Endothelial cell of umbilical vein (primary cell): ENCODE results near the gene COL4A1.

Experiments used
- CTCF ChIP-seq, 2 donors: IDR thresholded peaks; 1 replicate in 1 of 2; 2 replicates in 1 of 2; pipeline ENCODE4 v1.5.1; 2011; ENCODE audit warnings: low read length in 2 of 2, mild to moderate bottlenecking in 2 of 2, moderate library complexity in 2 of 2, control low read depth in 1 of 2, inconsistent platforms in 1 of 2, low read depth in 1 of 2; ENCODE audit not compliant: insufficient read depth in 1 of 2; ENCODE audit errors: extremely low read depth in 1 of 2
- EZH2 ChIP-seq: IDR thresholded peaks from 2 replicates; pipeline ENCODE4 v1.6.1; 2012; ENCODE audit warnings: borderline replicate concordance, low read depth, mild to moderate bottlenecking, moderate library complexity, low read length, inconsistent platforms; ENCODE audit not compliant: severe bottlenecking
- FOS ChIP-seq: IDR thresholded peaks from 2 replicates; pipeline ENCODE4 v1.6.1; 2011; ENCODE audit warnings: mild to moderate bottlenecking, low read length, moderate library complexity, borderline replicate concordance; ENCODE audit not compliant: insufficient read depth
- MAX ChIP-seq: IDR thresholded peaks from 2 replicates; pipeline ENCODE4 v1.6.1; 2011; ENCODE audit not compliant: insufficient read depth, insufficient read length
- MYC ChIP-seq: IDR thresholded peaks from one replicate; pipeline ENCODE4 v1.6.1; 2011; ENCODE audit warnings: mild to moderate bottlenecking, low read depth, low read length
- POLR2A ChIP-seq: IDR thresholded peaks from 2 replicates; pipeline ENCODE4 v1.6.1; 2012; ENCODE audit warnings: low read depth, mild to moderate bottlenecking, control low read depth, low read length
- POLR2AphosphoS5 ChIP-seq: IDR thresholded peaks from 2 replicates; pipeline ENCODE4 v1.6.1; 2012; ENCODE audit warnings: low read depth, mild to moderate bottlenecking, control low read depth, low read length, moderate library complexity; ENCODE audit not compliant: insufficient read depth

GRCh38 chr13:110289174-110289573 lies 17.8 kb downstream of the COL4A1 start:
- no peak for TF ChIP-seq POLR2A
- TF ChIP-seq CTCF (IDR thresholded peaks at IDR 0.05; ENCODE audit: extremely low read depth in 1 of 2, insufficient read depth in 1 of 2, low read depth in 1 of 2, low read length in 2 of 2), result no peak
- TF ChIP-seq MAX, result no peak
- no peak for TF ChIP-seq EZH2
- no peak for TF ChIP-seq FOS
- no peak for TF ChIP-seq POLR2AphosphoS5
- no peak for TF ChIP-seq MYC
